ENCODE data around the gene AEBP2. TPM values are rescaled to one million over a fixed set of nuclear protein-coding genes. Genes with fewer than 3 reads are reported as not detected.
"Not testable (repeated sequence)": the region's sequence is repeated elsewhere in the genome, so short reads cannot be mapped to it uniquely, and the experiment has no call there.

Gene AEBP2
- total RNA-seq, 1 donor from 2014 or later: 42.4 TPM

DNA sequence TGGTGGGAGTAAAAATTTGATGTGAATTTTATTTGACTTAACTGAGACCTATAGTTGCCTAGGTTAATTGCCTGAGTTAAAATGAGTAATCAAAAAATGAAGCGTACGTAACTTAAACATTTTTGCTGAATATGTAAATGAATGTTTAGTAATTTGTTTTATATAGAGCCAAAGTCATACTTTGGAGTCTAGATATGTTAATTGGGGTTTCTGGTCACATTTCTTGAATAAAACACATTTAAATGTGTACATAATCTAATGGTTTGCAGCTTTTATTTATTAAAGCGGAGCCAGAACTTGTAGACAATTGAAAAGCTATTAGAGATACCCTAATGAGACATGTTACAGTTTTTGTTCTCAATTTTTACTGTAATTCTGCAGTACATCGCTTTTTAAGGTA lies 71.2 kb downstream of the AEBP2 start:
- DNase-seq: no peak

DNA sequence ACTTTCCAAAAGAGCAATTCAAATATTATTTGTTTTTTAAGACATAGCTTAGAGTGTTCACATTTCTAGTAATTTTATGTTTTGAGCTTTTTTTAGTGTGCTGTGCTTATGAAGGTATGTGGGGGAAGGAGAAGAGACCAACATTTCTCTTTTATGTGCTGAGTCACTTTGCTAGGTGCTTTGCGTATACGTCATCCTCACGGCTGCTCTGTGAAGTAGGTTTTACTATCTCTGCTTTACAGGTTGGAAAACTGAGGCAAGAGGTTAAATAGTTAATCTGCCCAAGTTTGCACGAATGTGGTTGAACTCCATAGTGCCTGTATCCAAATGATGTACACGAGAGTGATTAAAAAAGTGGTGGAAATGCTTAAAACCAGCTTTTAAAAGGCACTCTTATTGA lies 75.9 kb downstream of the AEBP2 start:
- DNase-seq: no peak

DNA sequence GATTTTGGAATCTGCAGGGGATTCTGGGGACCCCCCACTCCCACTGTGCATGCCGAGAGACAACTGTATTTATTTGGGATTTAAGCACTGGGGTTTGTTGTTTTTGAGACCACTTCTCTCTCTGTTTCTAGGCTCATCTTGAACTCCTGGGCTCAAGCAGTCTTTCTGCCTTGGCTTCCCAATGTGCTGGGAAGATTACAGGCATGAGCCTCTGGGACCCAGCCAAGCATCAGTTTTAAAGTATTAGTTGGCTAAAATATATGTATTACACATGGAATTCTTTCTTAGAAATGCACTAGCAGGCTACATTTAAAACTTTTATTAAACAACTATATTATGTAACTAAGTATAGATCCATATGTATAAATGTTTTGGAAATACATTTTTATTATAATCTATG lies 78.3 kb downstream of the AEBP2 start:
- no peak for DNase-seq

GRCh38 chr12:19518209-19518608 lies 78.9 kb downstream of the AEBP2 start:
- DNase-seq: no peak

GRCh38 chr12:19520646-19521415 lies 81.5 kb downstream of the AEBP2 start:
- DNase-seq: no peak

- no peak for DNase-seq
Observed at GRCh38 chr12:19525274-19525673, 86.0 kb downstream of the AEBP2 start.

DNA sequence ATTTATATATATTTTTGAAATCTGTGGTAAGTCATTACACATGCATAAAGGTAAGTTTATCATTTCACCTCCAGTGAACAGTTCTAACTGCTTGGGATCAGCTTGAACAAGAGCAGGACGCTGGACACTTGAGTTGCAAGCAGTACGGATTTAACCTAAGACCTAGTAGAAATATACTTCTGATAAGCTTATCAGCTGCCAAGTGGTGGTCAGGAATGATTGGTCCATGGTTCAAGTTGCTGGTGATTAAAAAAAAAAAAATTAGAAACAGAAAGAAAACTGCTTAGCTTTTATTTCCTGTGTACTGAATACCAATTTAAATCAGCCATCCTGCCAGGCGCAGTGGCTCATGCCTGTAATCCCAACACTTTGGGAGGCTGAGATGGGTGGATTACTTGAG lies 88.6 kb downstream of the AEBP2 start:
- no peak for DNase-seq

DNA sequence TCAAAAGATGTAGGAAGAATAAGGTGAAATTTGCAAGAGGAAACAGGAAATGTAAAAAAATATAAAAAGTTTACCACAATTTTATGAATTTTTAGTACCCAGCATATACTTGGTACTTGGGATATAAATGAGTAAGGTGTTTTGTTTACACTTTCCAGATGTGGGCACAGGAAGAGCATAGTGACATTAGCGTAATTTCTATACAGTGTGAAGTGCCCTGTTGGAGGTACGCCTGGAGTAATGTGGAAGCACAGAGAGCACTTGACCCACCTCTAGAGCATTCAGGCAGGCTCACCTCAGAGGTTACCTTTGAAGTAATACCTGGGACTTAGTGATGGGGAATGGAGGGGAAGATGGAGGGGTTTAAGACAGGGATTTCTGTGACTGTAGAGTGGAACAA lies 89.5 kb downstream of the AEBP2 start:
- no peak for DNase-seq

- DNase-seq: no peak
Observed at GRCh38 chr12:19529951-19530636, 90.8 kb downstream of the AEBP2 start.

DNA sequence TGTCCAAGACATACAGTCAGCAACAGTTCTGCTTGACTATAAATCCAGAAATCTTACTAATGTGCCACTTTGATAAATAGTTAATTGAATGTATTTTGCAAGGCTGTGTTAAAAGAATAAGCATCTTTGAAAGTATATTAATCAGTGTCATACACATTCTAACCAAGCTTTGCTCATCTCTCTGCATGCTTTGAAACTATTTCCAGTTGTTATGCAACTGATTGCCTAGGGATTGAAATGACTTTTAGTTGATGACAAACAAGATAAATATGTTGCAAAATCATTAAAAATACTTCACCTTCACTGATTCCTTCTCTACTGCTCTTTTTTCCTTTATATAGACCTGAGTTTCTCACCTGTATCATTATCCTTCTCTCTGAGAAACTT lies 91.3 kb downstream of the AEBP2 start:
- no peak for DNase-seq

GRCh38 chr12:19533567-19533966 lies 94.3 kb downstream of the AEBP2 start:
- no peak for DNase-seq

- no peak for DNase-seq
Observed at GRCh38 chr12:19539071-19539470, 99.8 kb downstream of the AEBP2 start.

GRCh38 chr12:19539836-19540235 lies 100.5 kb downstream of the AEBP2 start:
- DNase-seq: no peak

GRCh38 chr12:19542606-19543005 lies 103.3 kb downstream of the AEBP2 start:
- DNase-seq: no peak

DNA sequence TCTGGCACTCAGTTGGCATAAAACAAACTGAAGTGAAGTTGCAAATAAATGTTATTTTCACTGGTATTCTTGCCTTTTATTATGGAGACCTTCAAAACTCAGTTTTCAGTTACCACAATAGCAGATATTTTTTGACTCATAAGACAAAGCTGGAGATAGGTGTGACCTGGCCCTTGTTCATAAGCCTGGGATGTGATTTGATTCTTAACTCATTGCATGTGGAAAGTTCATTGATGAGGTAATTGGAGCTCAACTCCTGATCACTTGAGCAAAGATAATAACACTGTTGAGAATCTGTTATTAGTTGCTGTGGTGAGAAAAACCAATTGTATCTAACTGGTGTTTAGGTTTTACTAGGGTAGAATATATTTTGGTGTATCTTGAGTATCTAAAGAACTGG lies 105.1 kb downstream of the AEBP2 start:
- DNase-seq: no peak

DNA sequence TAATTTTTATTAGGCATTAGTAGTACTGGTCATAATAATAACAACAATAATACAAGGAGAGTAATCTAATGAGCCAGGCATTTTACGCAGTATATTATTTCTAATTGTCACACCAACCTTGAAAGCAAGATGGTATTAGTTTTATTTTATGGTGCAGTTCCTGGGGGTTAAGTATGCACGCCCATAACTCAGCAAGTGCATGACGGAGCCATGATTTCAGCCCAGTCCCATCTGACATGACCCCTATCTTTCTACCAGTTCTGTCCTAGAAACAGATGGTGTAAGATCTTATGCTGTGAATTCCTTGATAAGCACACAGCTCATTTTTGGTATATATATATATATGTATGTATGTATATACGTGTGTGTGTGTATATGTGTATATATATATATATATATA lies 106.0 kb downstream of the AEBP2 start:
- no peak for DNase-seq

DNA sequence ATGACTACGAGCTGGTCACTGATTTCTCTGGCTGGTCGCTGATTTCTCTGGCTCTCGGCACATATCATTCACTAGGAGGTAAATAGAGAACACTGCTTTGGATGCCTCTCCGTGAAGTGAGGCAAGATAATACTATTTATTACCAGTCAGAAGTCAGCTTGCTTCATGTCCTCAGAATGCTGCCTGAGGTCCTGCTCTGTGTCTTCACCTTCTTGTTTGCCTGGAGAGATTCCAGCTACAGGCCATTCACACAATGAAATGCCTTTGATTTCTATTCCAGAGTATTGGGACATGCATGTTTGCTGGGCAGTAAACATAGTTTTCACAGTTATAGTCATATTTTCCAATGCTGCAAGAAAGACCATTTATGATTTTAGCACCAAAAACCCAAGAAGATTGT lies 106.7 kb downstream of the AEBP2 start:
- no peak for DNase-seq

DNA sequence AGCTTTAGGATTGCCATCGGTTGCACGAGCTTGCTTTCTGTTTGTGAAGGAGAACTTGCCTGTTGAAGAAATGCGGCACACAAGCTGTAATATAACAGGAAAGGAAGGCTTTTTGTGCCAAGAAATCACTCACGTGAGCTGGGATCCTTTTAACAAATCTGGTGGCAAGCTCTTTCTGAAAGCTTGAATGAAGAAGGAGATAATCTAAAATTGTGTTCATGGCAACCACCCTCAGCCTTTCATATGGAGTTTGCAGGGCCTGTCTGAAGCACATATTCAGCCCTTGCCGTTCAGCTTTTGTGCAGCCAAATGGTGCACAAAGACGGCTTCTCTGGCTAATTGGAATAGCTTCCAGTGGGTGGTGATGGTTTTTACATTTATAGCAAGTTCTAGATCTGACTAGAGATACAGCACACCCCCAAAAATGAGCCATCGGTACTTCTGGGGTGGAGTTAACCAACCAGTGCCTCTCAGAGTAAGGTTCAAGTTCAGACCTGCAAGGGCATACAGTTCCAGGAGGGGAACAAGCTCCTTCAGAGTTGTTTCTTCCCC lies 107.4 kb downstream of the AEBP2 start:
- peak; percentile 7 for DNase-seq

DNA sequence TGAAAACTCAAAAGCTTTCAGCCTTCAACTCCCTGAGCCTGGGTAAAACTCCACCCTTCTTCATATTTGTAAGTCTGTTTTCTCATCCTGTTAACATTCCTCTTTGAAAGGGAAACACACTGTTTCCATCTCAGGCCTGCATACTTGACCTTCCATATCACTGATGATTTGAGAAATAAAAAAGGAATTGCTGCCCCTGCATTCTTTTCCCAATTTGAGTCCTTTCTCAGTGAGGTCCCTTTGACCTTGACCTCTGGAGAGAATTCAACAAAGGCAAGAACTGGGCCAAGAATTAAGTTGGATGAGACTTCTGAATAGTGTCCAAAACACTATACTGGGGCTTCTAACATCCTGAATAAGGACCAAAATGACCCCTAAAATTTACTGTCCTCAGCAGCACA lies 108.0 kb downstream of the AEBP2 start:
- DNase-seq: no peak

GRCh38 chr12:19548834-19549233 lies 109.5 kb downstream of the AEBP2 start:
- DNase-seq: no peak

GRCh38 chr12:19550626-19551025 lies 111.3 kb downstream of the AEBP2 start:
- DNase-seq: no peak

GRCh38 chr12:19552441-19553097 lies 113.3 kb downstream of the AEBP2 start:
- DNase-seq: not testable (repeated sequence)

DNA sequence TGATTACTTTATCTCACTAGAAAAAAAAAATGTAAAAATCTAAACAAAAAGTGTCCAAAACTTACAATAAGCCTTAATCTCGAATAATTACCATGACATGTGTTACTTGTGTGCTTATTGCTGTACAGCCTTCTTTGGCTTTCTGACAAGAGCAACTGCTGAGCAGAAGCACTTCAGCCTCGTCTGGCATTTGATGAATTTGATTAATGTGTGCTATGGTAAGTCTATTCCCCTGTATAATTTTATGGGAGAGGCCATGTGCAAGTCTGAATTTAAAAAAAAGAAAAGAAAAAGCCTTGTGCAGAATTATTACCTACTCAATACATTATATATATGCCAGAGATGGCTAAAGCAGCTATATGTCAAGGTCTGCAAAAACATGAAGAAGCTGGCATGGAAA lies 113.9 kb downstream of the AEBP2 start:
- DNase-seq: no peak
